Body of pancreas (tissue), 4 donors: ENCODE measurements around the gene PLCG2. TPM values are rescaled to one million over a fixed set of nuclear protein-coding genes. Genes with fewer than 3 reads are reported as not detected.

Experiments used
- ATAC-seq: fragments of 150-250 bp; one replicate; pipeline ENCODE4 v1.9.1; 2016
- DNase-seq, 4 donors: peaks; one replicate each; pipeline ENCODE4 v3.0.0-alpha.2; 2019
- H3K27ac ChIP-seq, 4 donors: fragments of 200-600 bp; sonication (generic); 1 replicate in 3 of 4; 2 replicates in 1 of 4; pipeline versions ENCODE4 v1.5.1 to v1.6.1; 2016 to 2019; ENCODE audit warnings: mild to moderate bottlenecking in 1 of 4, mixed read lengths in 1 of 4, moderate library complexity in 1 of 4
- H3K27me3 ChIP-seq, 2 donors: fragments of 200-600 bp; sonication (generic); one replicate each; pipeline ENCODE4 v1.6.0; 2016; ENCODE audit warnings: mild to moderate bottlenecking in 1 of 2
- H3K36me3 ChIP-seq, 2 donors: fragments of 200-600 bp; sonication (generic); replicated peaks in 1 of 2; 2 replicates each; pipeline ENCODE4 v1.5.1; 2016; ENCODE audit warnings: low read depth in 2 of 2; ENCODE audit not compliant: insufficient read depth in 1 of 2
- H3K4me1 ChIP-seq: fragments of 200-600 bp; sonication (generic); one replicate; pipeline ENCODE4 v1.6.0; 2016
- H3K4me3 ChIP-seq, 2 donors: fragments of 200-600 bp; sonication (generic); 1 replicate in 1 of 2; 2 replicates in 1 of 2; pipeline ENCODE4 v1.5.1; 2016 to 2019
- H3K9me3 ChIP-seq, 3 donors: fragments of 200-600 bp; sonication (generic); 1 replicate in 2 of 3; 2 replicates in 1 of 3; pipeline ENCODE4 v1.5.1; 2016
- POLR2A ChIP-seq, 3 donors: fragments of 450-650 bp; IDR thresholded peaks; one replicate each; pipeline ENCODE4 v1.6.1; 2016; ENCODE audit warnings: antibody characterized with exemption in 3 of 3, mild to moderate bottlenecking in 2 of 3
- WGBS, 2 donors: methylation state at CpG; one replicate each; pipeline ENCODE4 v1.1.5; 2017; 5-methylcytosine and 5-hydroxymethylcytosine counted together
- intact Hi-C: fragments of 100-400 bp; cut with DNase I; formaldehyde crosslinking; loops from one replicate; pipeline ENCODE4 v1.15.1; 2023
- total RNA-seq, 2 donors: library from RNA; depleted of rRNA; stranded (reverse); fragments of >200 nt; gene quantifications; one replicate each; pipeline ENCODE4 v1.1.0, GENCODE V29; 2016
- TF ChIP-seq, protein P1 (sequence below), 7 experiments: fragments of 450-650 bp in 4 of 7; fragments of 200-600 bp in 3 of 7; sonication (generic) in 3 of 7; IDR thresholded peaks; one replicate each; pipeline ENCODE4 v1.5.1; 2016 to 2019; ENCODE audit warnings: antibody characterized with exemption in 7 of 7

Gene PLCG2
- total RNA-seq, 2 donors from 2014 or later, result 6.7 to 9.6 TPM

DNA sequence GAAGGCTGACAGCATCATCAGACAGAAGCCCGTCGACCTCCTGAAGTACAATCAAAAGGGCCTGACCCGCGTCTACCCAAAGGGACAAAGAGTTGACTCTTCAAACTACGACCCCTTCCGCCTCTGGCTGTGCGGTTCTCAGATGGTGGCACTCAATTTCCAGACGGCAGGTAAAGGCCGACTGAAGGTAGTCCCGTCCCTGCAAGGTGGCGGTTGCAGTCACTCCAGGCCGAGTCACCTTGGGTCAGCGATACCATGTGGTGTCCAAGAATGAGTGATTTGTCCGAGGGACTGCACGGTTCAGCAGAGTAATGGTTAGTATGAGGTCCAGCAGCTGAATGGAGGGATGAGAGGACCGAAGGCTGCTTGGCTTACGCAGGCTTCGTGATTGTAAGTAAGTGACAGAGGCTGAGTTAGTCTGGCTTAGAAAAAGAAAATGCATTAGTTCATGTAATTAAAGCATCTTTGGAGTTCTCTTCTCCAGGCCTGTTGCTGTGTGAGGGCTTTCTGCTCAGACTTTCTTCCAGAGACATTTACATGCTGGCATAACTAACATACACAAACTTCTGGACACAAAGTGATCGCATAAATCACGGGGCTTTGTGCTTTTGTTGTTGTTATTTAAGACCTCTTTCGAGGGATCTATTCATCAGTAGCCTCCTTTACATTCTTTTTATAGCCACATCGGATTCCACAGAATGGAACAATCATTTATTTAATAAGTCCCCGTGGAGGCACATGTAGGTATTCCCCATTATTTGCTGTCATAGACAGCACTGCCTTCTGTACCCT lies 157.3 kb downstream of the PLCG2 start:
- TF ChIP-seq POLR2A (IDR thresholded peaks at IDR 0.05), result no peak
- TF ChIP-seq, protein P1, sequence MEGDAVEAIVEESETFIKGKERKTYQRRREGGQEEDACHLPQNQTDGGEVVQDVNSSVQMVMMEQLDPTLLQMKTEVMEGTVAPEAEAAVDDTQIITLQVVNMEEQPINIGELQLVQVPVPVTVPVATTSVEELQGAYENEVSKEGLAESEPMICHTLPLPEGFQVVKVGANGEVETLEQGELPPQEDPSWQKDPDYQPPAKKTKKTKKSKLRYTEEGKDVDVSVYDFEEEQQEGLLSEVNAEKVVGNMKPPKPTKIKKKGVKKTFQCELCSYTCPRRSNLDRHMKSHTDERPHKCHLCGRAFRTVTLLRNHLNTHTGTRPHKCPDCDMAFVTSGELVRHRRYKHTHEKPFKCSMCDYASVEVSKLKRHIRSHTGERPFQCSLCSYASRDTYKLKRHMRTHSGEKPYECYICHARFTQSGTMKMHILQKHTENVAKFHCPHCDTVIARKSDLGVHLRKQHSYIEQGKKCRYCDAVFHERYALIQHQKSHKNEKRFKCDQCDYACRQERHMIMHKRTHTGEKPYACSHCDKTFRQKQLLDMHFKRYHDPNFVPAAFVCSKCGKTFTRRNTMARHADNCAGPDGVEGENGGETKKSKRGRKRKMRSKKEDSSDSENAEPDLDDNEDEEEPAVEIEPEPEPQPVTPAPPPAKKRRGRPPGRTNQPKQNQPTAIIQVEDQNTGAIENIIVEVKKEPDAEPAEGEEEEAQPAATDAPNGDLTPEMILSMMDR (IDR thresholded peaks at IDR 0.05), result no peak
- no peak overlapping the region for H3K4me3 ChIP-seq
- ATAC-seq (no peak), DNase-seq (no peak)
- intact Hi-C loops, result no loop called here
- peaks cover 4% of the 10 kb centered on the region for H3K4me1 ChIP-seq
- H3K27me3 ChIP-seq, result peaks cover 0 to 4% of the 10 kb centered on the region in 2 donors
- 64 to 70% methylated on average over 21 to 22 of the region's 23 CpGs for WGBS, 2 donors
- H3K36me3 ChIP-seq, result peaks cover 0 to 2% of the 10 kb centered on the region in 2 donors
- H3K27ac ChIP-seq, result no peak overlapping the region
- no peaks in the 10 kb centered on the region for H3K9me3 ChIP-seq

GRCh38 chr16:81937305-81938038 lies 158.4 kb downstream of the PLCG2 start:
- Histone ChIP-seq H3K4me3 (no peak overlapping the region), H3K27ac (no peak overlapping the region), H3K9me3 (no peaks in the 10 kb centered on the region), H3K4me1 (peaks cover 4% of the 10 kb centered on the region), H3K27me3 (peaks cover 0 to 4% of the 10 kb centered on the region in 2 donors), H3K36me3 (peaks cover 0 to 2% of the 10 kb centered on the region in 2 donors)
- no peak for ATAC-seq
- intact Hi-C loops, result no loop called here
- 33 to 47% methylated on average over 13 of the region's 13 CpGs for WGBS, 2 donors
- TF ChIP-seq, protein P1 (IDR thresholded peaks at IDR 0.05), result no peak
- no peak for TF ChIP-seq POLR2A (IDR thresholded peaks at IDR 0.05)
- no peak for DNase-seq

- intact Hi-C loops, result no loop called here
- 61 to 68% methylated on average over 15 to 17 of the region's 17 CpGs for WGBS, 2 donors
- H3K36me3 ChIP-seq, result peaks cover 0 to 2% of the 10 kb centered on the region in 2 donors
- peaks cover 0 to 4% of the 10 kb centered on the region in 2 donors for H3K27me3 ChIP-seq
- ATAC-seq (no peak), DNase-seq (no peak)
- H3K27ac ChIP-seq, result no peak overlapping the region
- TF ChIP-seq, protein P1 (IDR thresholded peaks at IDR 0.05), result no peak
- TF ChIP-seq POLR2A (IDR thresholded peaks at IDR 0.05), result no peak
- peaks cover 4% of the 10 kb centered on the region for H3K4me1 ChIP-seq
- no peaks in the 10 kb centered on the region for H3K9me3 ChIP-seq
- H3K4me3 ChIP-seq, result no peak overlapping the region
Observed at GRCh38 chr16:81938326-81939163, 159.5 kb downstream of the PLCG2 start.

- ATAC-seq (no peak), DNase-seq (no peak)
- peaks cover 0 to 4% of the 10 kb centered on the region in 2 donors for H3K27me3 ChIP-seq
- no peak overlapping the region for H3K4me3 ChIP-seq
- H3K9me3 ChIP-seq, result no peaks in the 10 kb centered on the region
- H3K27ac ChIP-seq, result no peak overlapping the region
- peaks cover 4% of the 10 kb centered on the region for H3K4me1 ChIP-seq
- intact Hi-C loops, result loop anchor here (5.0 kb wide), 1 partner anchor 288 kb away; no protein-coding TSS in a partner anchor
- TF ChIP-seq POLR2A (IDR thresholded peaks at IDR 0.05), result no peak
- TF ChIP-seq, protein P1 (IDR thresholded peaks at IDR 0.05), result no peak
- 42 to 53% methylated on average over 7 of the region's 7 CpGs for WGBS, 2 donors
- peaks cover 0 to 2% of the 10 kb centered on the region in 2 donors for H3K36me3 ChIP-seq
Observed at GRCh38 chr16:81939164-81940056, 160.3 kb downstream of the PLCG2 start.
